ENCODE data around the gene PYDC2.

PYDC2 gene
- 0 reads per million in 3 experiments for total RNA-seq

- DNase-seq: no peak
These were observed at the start of gene PYDC2 for GRCh38 chr3:191461113-191461595. Gene PYDC2, plus strand, starts transcription at chr3:191461163. Its CDS starts 0 bp downstream, at chr3:191461163.

- no peak for DNase-seq
These were observed 48.2 kb upstream of the PYDC2 start for GRCh38 chr3:191412759-191413158.

- no peak for DNase-seq
These were observed 46.7 kb upstream of the PYDC2 start for GRCh38 chr3:191414286-191414685.

DNA sequence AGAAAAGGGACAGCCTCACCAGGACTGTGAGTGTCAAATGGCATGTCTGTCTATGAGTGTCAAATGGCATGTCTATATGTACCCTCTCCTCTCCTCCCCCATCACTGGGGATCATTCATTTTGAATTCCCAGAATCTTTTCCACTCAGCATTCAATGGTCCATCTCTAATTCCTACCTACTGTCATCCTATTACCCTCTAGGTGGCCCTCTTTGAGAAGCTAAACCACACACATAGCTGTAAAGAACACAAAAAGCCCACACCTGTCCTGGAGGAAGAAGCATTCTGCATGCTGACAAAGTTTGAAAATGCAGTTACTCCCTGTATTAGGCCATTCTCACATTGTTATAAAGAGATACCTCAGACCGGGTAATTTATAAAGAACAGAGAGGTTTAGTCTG lies 46.2 kb upstream of the PYDC2 start:
- DNase-seq: no peak

- no peak for DNase-seq
These were observed 45.4 kb upstream of the PYDC2 start for GRCh38 chr3:191415566-191415965.

DNA sequence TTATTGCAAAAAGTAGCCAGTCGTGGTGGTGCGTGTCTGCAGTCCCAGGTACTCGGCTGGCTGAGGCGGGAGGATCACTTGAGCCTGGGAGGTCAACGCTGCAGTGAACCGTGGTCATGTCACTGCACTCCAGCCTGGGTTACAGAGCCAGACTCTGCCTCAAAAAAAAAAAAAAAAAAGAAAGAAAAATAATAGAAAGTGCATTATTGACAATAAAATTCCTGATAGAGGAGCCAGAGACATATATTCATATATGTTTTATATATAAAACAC lies 43.6 kb upstream of the PYDC2 start:
- no peak for DNase-seq

DNA sequence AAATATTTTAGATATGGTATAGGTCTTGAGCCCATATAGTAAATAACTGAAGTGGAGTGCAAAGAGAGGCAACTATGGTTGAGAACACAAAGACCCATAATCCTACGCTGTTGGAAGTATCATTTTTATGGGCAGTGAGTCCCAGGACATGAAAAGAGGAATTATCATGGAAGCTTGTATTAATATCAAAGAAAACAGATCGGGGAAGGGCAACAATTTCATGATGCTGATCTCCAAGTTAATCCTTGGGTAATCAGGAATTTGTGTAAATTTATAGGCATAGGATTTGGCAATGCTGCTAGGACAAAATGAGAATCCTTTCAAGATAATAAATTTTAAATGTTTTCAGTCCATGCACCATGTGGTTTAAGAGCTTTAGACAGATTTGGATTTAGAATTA lies 40.2 kb upstream of the PYDC2 start:
- DNase-seq: no peak

GRCh38 chr3:191424881-191425280 lies 36.1 kb upstream of the PYDC2 start:
- no peak for DNase-seq

DNA sequence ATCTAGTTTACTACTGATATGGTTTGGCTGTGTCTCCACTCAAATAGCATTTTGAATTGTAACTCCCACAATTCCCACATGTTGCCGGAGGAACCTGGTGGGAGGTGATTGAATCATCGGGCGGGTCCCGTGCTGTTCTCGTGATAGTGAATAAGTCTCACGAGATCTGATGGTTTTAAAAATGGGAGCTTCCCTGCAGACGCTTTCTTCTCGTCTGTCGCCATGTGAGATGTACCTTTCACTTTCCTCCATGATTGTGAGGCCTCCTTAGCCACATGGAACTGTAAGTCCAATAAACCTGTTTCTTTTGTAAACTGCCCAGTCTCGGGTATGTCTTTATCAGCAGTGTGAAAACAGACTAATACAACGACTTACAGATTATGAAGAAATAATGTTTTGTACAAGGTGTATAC lies 35.6 kb upstream of the PYDC2 start:
- DNase-seq: no peak

- no peak for DNase-seq
These were observed 34.7 kb upstream of the PYDC2 start for GRCh38 chr3:191426311-191426710.

DNA sequence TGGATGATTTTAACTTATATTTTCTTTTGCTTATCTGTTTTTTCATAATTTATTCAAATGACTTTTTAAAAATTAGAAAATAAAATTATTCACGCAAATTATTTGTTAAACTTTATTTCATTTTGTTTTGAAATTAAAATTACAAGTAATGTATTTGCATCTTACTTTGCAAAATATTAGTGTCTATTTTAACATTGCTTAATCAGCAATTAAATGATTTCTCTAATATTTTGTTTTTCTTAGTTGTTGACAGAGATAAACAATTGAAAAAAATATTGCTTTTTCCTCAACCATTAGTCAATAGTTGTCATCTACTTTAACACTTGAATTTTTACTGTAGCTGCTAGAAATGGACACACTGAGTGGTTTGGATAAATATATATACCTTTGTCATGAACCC lies 32.8 kb upstream of the PYDC2 start:
- no peak for DNase-seq

DNA sequence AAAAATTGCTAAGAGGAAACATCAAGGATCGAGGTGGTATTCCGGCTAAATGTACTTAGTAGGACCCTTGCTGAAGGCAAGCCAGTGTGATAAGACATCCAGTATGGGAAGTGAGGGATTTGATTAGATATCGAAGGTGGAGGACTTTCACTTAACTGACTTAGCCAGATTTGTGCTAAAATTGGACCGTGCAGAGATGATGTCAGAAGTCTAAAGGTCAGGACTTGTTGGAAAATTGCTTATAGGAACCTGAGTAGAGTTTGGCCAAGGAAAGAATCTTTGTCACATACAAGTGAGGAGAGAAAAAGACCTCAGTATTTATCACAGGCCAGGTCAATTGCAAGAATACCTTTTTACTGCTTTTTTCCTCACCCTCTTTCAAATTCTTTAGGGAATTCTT lies 30.9 kb upstream of the PYDC2 start:
- DNase-seq: no peak

DNA sequence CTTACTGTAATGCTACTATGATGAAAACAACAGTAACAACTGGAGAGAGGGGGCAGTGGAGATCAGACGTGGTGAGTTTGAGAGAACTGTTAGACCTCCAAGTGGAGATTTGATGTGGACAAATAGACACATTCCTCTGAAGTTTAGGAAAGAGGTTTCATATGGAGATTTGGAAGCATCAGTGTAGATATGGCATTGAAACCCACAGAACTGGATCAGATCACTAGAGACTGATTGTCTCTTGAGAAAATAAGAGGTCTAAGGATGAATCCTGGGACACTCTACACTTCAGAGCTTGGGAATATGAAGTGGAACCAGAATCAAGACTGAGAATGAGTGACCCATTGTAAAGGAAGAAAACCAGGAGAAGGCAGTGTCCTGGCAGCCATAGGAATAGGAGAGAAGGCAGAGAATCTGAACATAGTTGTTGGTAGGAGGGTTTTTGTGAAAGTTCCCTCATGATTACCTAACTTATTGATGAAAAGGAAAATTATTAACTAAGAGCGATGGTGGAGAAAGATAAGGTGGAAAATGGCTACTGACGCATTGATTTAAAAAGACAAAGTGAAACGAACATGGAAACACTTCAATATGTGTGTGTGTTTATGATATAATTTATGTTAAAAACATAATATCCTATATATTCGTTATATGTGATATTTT lies 29.7 kb upstream of the PYDC2 start:
- no peak for DNase-seq

- DNase-seq: no peak
These were observed 28.8 kb upstream of the PYDC2 start for GRCh38 chr3:191432162-191432561.

DNA sequence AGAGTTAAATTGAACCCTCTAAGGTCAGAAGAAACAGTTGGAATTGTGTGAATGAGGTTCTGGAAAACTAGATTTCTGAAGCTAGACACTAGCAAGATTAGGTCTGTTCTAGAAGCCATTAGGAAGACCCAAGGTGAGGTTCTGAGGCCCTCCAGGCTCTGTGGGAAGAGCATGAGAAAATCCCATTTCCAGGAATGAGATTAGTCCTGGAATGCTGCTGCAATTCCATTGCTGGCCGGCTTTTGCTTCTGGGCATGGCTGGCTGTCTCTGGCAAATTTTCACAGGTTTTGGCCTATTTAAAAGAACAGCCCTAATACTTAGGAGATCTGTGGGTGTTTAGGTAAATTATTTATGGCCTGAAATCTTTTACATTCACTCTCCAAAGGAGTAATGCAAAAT lies 26.9 kb upstream of the PYDC2 start:
- DNase-seq: no peak

- DNase-seq: no peak
These were observed 25.0 kb upstream of the PYDC2 start for GRCh38 chr3:191435981-191436380.

DNA sequence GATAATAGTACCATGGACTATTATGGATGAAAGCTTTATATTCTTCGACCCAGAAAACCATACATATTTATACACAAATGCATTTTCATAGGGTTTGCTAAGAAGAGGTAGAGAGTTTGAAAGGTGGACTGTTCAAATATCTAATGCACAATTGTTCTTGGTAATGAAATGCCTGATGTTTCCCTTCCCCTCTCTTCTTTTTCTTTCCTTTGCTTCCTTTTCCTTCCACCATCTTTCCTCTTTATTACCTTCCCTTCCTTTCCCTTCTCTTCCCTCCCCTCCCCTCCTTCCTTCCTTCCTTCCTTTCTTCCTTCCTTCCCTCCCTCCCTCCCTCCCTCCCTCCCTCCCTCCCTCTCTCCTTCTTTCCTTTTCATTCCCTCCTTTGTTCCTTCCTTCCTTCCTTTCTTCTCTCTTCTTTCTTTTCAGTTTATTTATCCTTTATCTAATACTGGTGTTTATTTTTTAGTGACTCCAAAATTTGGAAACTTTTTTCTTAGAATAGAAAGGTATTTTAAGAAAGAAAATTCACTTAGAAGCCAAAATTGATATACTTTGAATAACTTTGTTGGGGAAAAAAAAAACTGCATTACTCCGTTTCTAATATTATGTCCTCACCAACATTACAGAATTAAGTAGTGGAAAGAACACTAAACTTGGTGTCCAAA lies 22.7 kb upstream of the PYDC2 start:
- no peak for DNase-seq

GRCh38 chr3:191440532-191440931 lies 20.4 kb upstream of the PYDC2 start:
- DNase-seq: no peak

- DNase-seq: no peak
These were observed 19.3 kb upstream of the PYDC2 start for GRCh38 chr3:191441687-191442086.

- no peak for DNase-seq
These were observed 16.4 kb upstream of the PYDC2 start for GRCh38 chr3:191444569-191444968.

DNA sequence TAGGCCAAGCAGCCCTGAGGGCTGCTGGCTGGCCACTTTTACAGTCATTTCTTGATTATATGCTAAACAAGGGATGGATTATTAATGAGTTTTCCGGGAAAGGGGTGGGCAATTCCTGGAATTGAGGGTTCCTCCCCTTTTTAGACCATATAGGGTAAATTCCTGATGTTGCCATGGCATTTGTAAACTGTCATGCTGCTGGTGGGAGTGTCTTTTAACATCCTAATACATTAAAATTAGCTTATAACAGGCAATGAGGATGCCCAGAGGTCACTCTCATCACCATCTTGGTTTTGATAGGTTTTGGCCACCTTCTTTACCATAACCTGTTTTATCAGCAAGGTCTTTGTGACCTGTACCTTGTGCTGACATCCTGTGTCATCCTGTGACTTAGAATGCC lies 11.7 kb upstream of the PYDC2 start:
- no peak for DNase-seq

GRCh38 chr3:191455257-191455952 lies 5.6 kb upstream of the PYDC2 start:
- no peak for DNase-seq

GRCh38 chr3:191460360-191460759 lies 603 bp upstream of the PYDC2 start:
- no peak for DNase-seq

DNA sequence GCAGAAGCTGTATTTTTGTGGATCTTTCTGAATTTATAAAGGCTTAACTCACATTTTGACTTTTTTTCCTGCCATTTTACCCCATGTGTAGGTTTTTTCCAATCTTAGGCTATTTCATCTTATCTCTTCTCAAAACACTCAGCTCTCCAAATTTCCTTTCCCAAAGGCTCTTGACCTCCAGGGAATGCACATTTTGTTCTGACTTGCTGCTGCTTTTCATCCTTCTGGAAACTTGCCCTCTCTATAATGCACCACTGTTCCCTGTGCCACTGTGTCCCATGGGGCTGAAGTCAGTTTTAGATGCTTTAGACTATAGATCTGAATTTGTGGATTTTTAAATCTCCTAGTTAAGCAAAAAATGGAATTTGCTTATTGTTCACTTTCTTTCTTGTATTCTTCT lies 9.1 kb downstream of the PYDC2 start:
- DNase-seq: no peak

All from central memory CD4-positive, alpha-beta T cell (primary cell).